ENCODE measurements around the gene KANSL1. TPM values are rescaled to one million over a fixed set of nuclear protein-coding genes. Genes with fewer than 3 reads are reported as not detected.

The KANSL1 gene
- total and polyA plus RNA-seq, 9 of the 15 experiments (the other 6 are each of a cell fraction or from before 2014, with no cell fraction given): 3.6 to 55.4 (median 31.8) TPM

DNA sequence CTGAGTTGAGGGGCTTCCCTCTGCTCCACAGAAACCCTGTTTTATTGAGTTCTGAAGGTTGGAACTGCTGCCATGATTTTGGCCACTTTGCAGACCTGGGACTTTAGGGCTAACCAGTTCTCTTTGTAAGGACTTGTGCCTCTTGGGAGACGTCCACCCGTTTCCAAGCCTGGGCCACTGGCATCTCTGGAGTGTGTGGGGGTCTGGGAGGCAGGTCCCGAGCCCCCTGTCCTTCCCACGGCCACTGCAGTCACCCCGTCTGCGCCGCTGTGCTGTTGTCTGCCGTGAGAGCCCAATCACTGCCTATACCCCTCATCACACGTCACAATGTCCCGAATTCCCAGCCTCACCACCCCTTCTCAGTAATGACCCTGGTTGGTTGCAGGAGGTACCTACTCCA is 168.2 kb downstream of the KANSL1 start (continued):
- TF ChIP-seq, protein P1, sequence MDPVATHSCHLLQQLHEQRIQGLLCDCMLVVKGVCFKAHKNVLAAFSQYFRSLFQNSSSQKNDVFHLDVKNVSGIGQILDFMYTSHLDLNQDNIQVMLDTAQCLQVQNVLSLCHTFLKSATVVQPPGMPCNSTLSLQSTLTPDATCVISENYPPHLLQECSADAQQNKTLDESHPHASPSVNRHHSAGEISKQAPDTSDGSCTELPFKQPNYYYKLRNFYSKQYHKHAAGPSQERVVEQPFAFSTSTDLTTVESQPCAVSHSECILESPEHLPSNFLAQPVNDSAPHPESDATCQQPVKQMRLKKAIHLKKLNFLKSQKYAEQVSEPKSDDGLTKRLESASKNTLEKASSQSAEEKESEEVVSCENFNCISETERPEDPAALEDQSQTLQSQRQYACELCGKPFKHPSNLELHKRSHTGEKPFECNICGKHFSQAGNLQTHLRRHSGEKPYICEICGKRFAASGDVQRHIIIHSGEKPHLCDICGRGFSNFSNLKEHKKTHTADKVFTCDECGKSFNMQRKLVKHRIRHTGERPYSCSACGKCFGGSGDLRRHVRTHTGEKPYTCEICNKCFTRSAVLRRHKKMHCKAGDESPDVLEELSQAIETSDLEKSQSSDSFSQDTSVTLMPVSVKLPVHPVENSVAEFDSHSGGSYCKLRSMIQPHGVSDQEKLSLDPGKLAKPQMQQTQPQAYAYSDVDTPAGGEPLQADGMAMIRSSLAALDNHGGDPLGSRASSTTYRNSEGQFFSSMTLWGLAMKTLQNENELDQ (CRISPR knock-in tag; IDR thresholded peaks at IDR 0.05; ENCODE audit: borderline replicate concordance): no peak
- TF ChIP-seq NR3C1 (CRISPR knock-in tag; IDR thresholded peaks at IDR 0.05) (no peak), RBM17 (IDR thresholded peaks at IDR 0.05; ENCODE audit: borderline replicate concordance, low read depth, low read length) (no peak), ZNF408 (CRISPR knock-in tag; IDR thresholded peaks at IDR 0.05; ENCODE audit: low read depth) (no peak)

DNA sequence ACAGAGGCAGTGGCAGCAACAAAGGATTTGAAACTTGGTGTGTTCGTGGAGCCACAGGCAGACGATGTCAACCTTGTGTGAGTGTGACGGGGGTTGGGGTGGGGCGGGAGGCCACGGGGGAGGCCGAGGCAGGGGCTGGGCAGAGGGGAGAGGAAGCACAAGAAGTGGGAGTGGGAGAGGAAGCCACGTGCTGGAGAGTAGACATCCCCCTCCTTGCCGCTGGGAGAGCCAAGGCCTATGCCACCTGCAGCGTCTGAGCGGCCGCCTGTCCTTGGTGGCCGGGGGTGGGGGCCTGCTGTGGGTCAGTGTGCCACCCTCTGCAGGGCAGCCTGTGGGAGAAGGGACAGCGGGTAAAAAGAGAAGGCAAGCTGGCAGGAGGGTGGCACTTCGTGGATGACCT is 168.6 kb downstream of the KANSL1 start:
- FAIRE-seq (no peak), DNase-seq (ENCODE audit: extremely low read depth in 1 of 4, low spot score in 3 of 4) (no peak), ATAC-seq (no peak)
- Histone ChIP-seq H3K27ac (ENCODE audit: extremely low read depth, low read depth, low read length) (no peak overlapping the region), H3K27me3 (ENCODE audit: control insufficient read depth in 2 of 2, insufficient read depth in 2 of 2, low read length in 2 of 2) (no peaks in the 10 kb centered on the region), H4K20me1 (replicated peaks; ENCODE audit: control insufficient read depth, insufficient read depth, low read length) (no peaks in the 10 kb centered on the region), H3K4me3 (no peak overlapping the region), H3K9me1 (ENCODE audit: control insufficient read depth, insufficient read depth, low read length) (no peaks in the 10 kb centered on the region), H3K79me2 (ENCODE audit: control insufficient read depth, insufficient read depth, low read length) (no peaks in the 10 kb centered on the region), H3K4me1 (replicated peaks in 1 of 2; ENCODE audit: control insufficient read depth in 2 of 2, insufficient read depth in 2 of 2, low read length in 2 of 2) (peaks cover 0 to 7% of the 10 kb centered on the region in 2 experiments; a peak in 3 of 5 replicates), H3K4me2 (ENCODE audit: insufficient read depth, low read length) (no peak overlapping the region), H3K36me3 (ENCODE audit: control insufficient read depth, insufficient read depth, low read length) (peaks cover 25% of the 10 kb centered on the region; the same call in 2 of the 3 replicates), H2AFZ (ENCODE audit: low read depth, low read length) (no peak overlapping the region), H3K9me3 (replicated peaks; ENCODE audit: control insufficient read depth, insufficient read depth, low read depth, low read length) (no peaks in the 10 kb centered on the region), H3K9ac (ENCODE audit: insufficient read depth in 1 of 2, low read depth in 2 of 2, low read length in 2 of 2) (no peak overlapping the region)
- no TSS peak for BruUV-seq (replicated peaks)
- 66% methylated on average over 7 of the region's 14 CpGs for WGBS (ENCODE audit: insufficient coverage, low coverage, missing lambda C conversion rate)
- in situ Hi-C loops (cut with MboI): no loop called here
- intact Hi-C loops (cut with micrococcal nuclease): no loop called here
- POLR2A ChIA-PET: no interaction called here
- TF ChIP-seq MTA3 (IDR thresholded peaks at IDR 0.05; ENCODE audit: borderline replicate concordance): no peak
- TF ChIP-seq, protein P2, sequence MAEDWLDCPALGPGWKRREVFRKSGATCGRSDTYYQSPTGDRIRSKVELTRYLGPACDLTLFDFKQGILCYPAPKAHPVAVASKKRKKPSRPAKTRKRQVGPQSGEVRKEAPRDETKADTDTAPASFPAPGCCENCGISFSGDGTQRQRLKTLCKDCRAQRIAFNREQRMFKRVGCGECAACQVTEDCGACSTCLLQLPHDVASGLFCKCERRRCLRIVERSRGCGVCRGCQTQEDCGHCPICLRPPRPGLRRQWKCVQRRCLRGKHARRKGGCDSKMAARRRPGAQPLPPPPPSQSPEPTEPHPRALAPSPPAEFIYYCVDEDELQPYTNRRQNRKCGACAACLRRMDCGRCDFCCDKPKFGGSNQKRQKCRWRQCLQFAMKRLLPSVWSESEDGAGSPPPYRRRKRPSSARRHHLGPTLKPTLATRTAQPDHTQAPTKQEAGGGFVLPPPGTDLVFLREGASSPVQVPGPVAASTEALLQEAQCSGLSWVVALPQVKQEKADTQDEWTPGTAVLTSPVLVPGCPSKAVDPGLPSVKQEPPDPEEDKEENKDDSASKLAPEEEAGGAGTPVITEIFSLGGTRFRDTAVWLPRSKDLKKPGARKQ (CRISPR knock-in tag; IDR thresholded peaks at IDR 0.05): no peak
- CTCF ChIA-PET (ENCODE audit: low intra/inter-chr PET ratio): no interaction called here

All from K562 (cell line).